Measurements from ENCODE around the gene SFXN5. TPM values are rescaled to one million over a fixed set of nuclear protein-coding genes. Genes with fewer than 3 reads are reported as not detected.

SFXN5 gene
- polyA plus RNA-seq, 3 donors = 5.9 to 28.6 (median 9.5) TPM

- no peaks in the 10 kb centered on the region for H3K36me3 Mint-ChIP-seq
- 100% methylated on average over 1 of the region's 1 CpG for WGBS (ENCODE audit: insufficient coverage)
- H3K4me2 ChIP-seq (replicated peaks; ENCODE audit: extremely low read depth, low read length, poor library complexity, severe bottlenecking) = no peak overlapping the region
- no peaks in the 10 kb centered on the region for H3K79me2 ChIP-seq (ENCODE audit: insufficient read depth, low read length)
- no peaks in the 10 kb centered on the region for H3K9me3 ChIP-seq (replicated peaks in 1 of 2; ENCODE audit: control insufficient read depth in 1 of 2, insufficient read depth in 1 of 2, low read length in 2 of 2)
- no peaks in the 10 kb centered on the region for H4K20me1 ChIP-seq (ENCODE audit: insufficient read depth, low read length)
- no peaks in the 10 kb centered on the region for H3K4me1 Mint-ChIP-seq
- no peaks in the 10 kb centered on the region for H3K36me3 ChIP-seq (replicated peaks in 1 of 2; ENCODE audit: control insufficient read depth in 1 of 2, insufficient read depth in 2 of 2, low read length in 2 of 2)
- intact Hi-C loops (cut with micrococcal nuclease) = no loop called here
- no peak for DNase-seq
- peaks cover 0 to 9% of the 10 kb centered on the region in 2 donors for H3K4me1 ChIP-seq (ENCODE audit: control insufficient read depth in 1 of 2, insufficient read depth in 2 of 2, low read length in 2 of 2)
- H3K9me3 Mint-ChIP-seq = peaks cover 0 to 4% (median 0%) of the 10 kb centered on the region in 7 donors
- peaks cover 31 to 58% (median 50%) of the 10 kb centered on the region in 3 donors for H3K27me3 Mint-ChIP-seq (ENCODE audit: low read depth in 3 of 3)
- no peak overlapping the region for H3K4me3 Mint-ChIP-seq
- no peak overlapping the region for H3K9ac ChIP-seq (ENCODE audit: insufficient read depth, low read length, poor library complexity, severe bottlenecking)
- no peak overlapping the region for H3K4me3 ChIP-seq (replicated peaks in 1 of 3; ENCODE audit: low read depth in 2 of 3, low read length in 3 of 3)
- no peak overlapping the region for H3K27ac ChIP-seq (ENCODE audit: low read depth in 1 of 2, low read length in 2 of 2)
- TF ChIP-seq, protein P1, sequence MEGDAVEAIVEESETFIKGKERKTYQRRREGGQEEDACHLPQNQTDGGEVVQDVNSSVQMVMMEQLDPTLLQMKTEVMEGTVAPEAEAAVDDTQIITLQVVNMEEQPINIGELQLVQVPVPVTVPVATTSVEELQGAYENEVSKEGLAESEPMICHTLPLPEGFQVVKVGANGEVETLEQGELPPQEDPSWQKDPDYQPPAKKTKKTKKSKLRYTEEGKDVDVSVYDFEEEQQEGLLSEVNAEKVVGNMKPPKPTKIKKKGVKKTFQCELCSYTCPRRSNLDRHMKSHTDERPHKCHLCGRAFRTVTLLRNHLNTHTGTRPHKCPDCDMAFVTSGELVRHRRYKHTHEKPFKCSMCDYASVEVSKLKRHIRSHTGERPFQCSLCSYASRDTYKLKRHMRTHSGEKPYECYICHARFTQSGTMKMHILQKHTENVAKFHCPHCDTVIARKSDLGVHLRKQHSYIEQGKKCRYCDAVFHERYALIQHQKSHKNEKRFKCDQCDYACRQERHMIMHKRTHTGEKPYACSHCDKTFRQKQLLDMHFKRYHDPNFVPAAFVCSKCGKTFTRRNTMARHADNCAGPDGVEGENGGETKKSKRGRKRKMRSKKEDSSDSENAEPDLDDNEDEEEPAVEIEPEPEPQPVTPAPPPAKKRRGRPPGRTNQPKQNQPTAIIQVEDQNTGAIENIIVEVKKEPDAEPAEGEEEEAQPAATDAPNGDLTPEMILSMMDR (IDR thresholded peaks at IDR 0.05) = no peak
- peaks cover 16 to 36% of the 10 kb centered on the region in 2 donors for H3K27me3 ChIP-seq (ENCODE audit: control insufficient read depth in 2 of 2, insufficient read depth in 2 of 2, low read length in 2 of 2)
- H2AFZ ChIP-seq (ENCODE audit: insufficient read depth, low read depth, low read length, poor library complexity, severe bottlenecking) = no peak overlapping the region
- no peak overlapping the region for H3K27ac Mint-ChIP-seq
Observed at GRCh38 chr2:73117441-73117840, 45.9 kb upstream of the SFXN5 start.

GRCh38 chr2:73116182-73116960, 44.9 kb upstream of the SFXN5 start:
- Histone ChIP-seq H3K4me1 (ENCODE audit: control insufficient read depth in 1 of 2, insufficient read depth in 2 of 2, low read length in 2 of 2) (peaks cover 9 to 20% of the 10 kb centered on the region in 2 donors), H3K36me3 (replicated peaks in 1 of 2; ENCODE audit: control insufficient read depth in 1 of 2, insufficient read depth in 2 of 2, low read length in 2 of 2) (no peaks in the 10 kb centered on the region), H3K9ac (ENCODE audit: insufficient read depth, low read length, poor library complexity, severe bottlenecking) (no peak overlapping the region), H2AFZ (ENCODE audit: insufficient read depth, low read depth, low read length, poor library complexity, severe bottlenecking) (no peak overlapping the region), H3K4me3 (replicated peaks in 1 of 3; ENCODE audit: low read depth in 2 of 3, low read length in 3 of 3) (no peak overlapping the region), H3K79me2 (ENCODE audit: insufficient read depth, low read length) (no peaks in the 10 kb centered on the region), H4K20me1 (ENCODE audit: insufficient read depth, low read length) (no peaks in the 10 kb centered on the region), H3K9me3 (replicated peaks in 1 of 2; ENCODE audit: control insufficient read depth in 1 of 2, insufficient read depth in 1 of 2, low read length in 2 of 2) (no peaks in the 10 kb centered on the region), H3K4me2 (replicated peaks; ENCODE audit: extremely low read depth, low read length, poor library complexity, severe bottlenecking) (no peak overlapping the region), H3K27me3 (ENCODE audit: control insufficient read depth in 2 of 2, insufficient read depth in 2 of 2, low read length in 2 of 2) (peaks cover 22 to 40% of the 10 kb centered on the region in 2 donors), H3K27ac (ENCODE audit: low read depth in 1 of 2, low read length in 2 of 2) (no peak overlapping the region)
- Mint-ChIP-seq H3K9me3 (peaks cover 0 to 8% (median 3%) of the 10 kb centered on the region in 7 donors), H3K27me3 (ENCODE audit: low read depth in 3 of 3) (peaks cover 40 to 62% (median 56%) of the 10 kb centered on the region in 3 donors), H3K36me3 (peaks cover 2 to 5% of the 10 kb centered on the region in 2 donors), H3K27ac (no peak overlapping the region), H3K4me1 (peaks cover 9% of the 10 kb centered on the region), H3K4me3 (peak overlapping the region in 1 of 2 donors; percentile 35)
- no peak for DNase-seq
- intact Hi-C loops (cut with micrococcal nuclease) = no loop called here
- TF ChIP-seq, protein P1 (IDR thresholded peaks at IDR 0.05) = no peak
- 93% methylated on average over 3 of the region's 8 CpGs for WGBS (ENCODE audit: insufficient coverage)
